Nephron progenitor cell (in vitro differentiated cells): ENCODE data around the gene TXNL4B.

Experiments used
- DNase-seq: peaks from one replicate; pipeline ENCODE4 v3.0.0; 2021
- H3K27ac Mint-ChIP-seq: 2 replicates; pipeline ENCODE4 v1.8.0; 2021; ENCODE audit warnings: mild to moderate bottlenecking, moderate library complexity, mixed read lengths
- H3K27me3 Mint-ChIP-seq: 2 replicates; pipeline ENCODE4 v1.8.0; 2021; ENCODE audit warnings: mild to moderate bottlenecking, low read depth, mixed read lengths; ENCODE audit not compliant: poor library complexity
- H3K36me3 Mint-ChIP-seq: 2 replicates; pipeline ENCODE4 v1.8.0; 2021; ENCODE audit warnings: low read depth, mixed read lengths
- H3K4me1 Mint-ChIP-seq: 2 replicates; pipeline ENCODE4 v1.8.0; 2021; ENCODE audit warnings: mixed read lengths
- H3K4me3 Mint-ChIP-seq: 2 replicates; pipeline ENCODE4 v1.8.0; 2021; ENCODE audit warnings: mild to moderate bottlenecking, moderate library complexity, mixed read lengths
- H3K9me3 Mint-ChIP-seq: 2 replicates; pipeline ENCODE4 v1.8.0; 2021; ENCODE audit warnings: mild to moderate bottlenecking, moderate library complexity, mixed read lengths
- TF ChIP-seq, protein P1 (sequence below): fragments of 200-600 bp; sonication (generic); IDR thresholded peaks from 2 replicates; pipeline ENCODE4 v1.5.0; 2021; ENCODE audit warnings: antibody characterized with exemption

TXNL4B gene

DNA sequence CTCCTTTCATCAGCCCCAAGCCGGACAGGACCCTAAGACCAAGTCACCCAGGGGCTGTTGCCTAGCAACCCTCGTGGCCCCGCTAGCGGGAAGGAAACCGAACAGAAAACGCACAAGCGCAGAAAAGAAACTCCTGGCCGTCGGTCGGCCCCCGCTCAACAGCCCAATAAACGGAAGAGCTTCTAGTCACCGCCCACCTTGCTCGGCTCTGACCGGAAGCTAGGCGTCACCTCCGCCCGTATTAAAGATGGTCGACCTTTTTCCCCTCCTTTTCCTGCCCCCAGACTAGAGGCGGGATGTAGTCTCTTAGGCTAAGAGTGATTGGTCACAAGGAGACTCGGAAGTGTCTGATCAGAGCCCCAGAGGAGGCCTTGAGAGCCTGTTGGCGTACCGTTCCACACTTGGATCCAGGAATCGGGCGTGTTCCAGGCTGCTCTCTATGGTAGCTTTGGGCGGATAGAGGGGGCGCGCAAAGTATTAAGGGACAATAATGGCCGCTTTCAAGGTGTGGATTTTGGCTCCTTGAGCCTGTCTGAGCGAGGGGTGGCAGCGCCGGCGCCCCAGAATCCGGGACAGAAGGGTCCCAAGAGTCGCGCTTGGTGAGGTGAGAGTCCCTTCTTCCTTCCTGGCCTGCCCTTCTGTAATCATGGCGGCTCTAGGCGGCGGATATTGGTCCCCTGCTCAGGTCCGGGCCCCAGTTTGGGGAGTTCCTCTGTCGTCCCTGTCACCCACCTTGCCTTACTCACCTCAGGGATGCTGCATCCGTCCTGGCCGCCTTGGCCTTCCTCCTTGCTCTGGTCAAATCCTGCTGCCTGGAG is at the start of gene TXNL4B, which contains the start of gene DHX38:
Gene TXNL4B, minus strand, starts transcription at position 173 of the 818 bp plus-strand sequence. CDS start 2,871 bp downstream, outside the sequence.
Gene DHX38, plus strand, starts transcription at position 400 of the 818 bp plus-strand sequence. CDS start 2,311 bp downstream, outside the sequence.
- peaks cover 43% of the 10 kb centered on the region for H3K4me1 Mint-ChIP-seq
- peak; percentile 91 for DNase-seq
- TF ChIP-seq, protein P1, sequence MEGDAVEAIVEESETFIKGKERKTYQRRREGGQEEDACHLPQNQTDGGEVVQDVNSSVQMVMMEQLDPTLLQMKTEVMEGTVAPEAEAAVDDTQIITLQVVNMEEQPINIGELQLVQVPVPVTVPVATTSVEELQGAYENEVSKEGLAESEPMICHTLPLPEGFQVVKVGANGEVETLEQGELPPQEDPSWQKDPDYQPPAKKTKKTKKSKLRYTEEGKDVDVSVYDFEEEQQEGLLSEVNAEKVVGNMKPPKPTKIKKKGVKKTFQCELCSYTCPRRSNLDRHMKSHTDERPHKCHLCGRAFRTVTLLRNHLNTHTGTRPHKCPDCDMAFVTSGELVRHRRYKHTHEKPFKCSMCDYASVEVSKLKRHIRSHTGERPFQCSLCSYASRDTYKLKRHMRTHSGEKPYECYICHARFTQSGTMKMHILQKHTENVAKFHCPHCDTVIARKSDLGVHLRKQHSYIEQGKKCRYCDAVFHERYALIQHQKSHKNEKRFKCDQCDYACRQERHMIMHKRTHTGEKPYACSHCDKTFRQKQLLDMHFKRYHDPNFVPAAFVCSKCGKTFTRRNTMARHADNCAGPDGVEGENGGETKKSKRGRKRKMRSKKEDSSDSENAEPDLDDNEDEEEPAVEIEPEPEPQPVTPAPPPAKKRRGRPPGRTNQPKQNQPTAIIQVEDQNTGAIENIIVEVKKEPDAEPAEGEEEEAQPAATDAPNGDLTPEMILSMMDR, result no peak
- H3K27ac Mint-ChIP-seq, result peak within 1 kb of the TSS; percentile 99
- H3K9me3 Mint-ChIP-seq, result no peaks in the 10 kb centered on the region
- H3K4me3 Mint-ChIP-seq, result peak within 1 kb of the TSS; percentile 99
- no peaks in the 10 kb centered on the region for H3K27me3 Mint-ChIP-seq
- H3K36me3 Mint-ChIP-seq, result peaks cover 45% of the 10 kb centered on the region

DNA sequence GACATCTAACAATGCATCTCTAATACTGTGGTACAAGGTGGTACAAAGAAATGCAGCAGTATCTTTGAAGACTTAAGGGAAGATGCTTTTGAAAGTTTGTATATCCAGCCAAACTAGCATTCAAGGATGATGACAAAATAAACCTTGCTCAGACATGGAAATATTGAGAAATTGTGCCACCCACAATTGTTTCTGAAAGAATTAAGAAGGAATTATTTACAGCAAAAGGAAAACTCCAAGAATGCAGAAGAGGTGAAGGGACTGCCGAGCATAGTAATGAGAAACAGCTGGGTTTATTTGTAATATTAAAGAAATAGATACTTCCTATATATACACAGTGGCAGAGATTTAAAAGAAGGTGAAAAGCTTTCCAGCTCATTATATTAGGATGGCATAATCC is 49.1 kb upstream of the TXNL4B start:
- Mint-ChIP-seq H3K9me3 (peaks cover 13% of the 10 kb centered on the region), H3K27me3 (no peaks in the 10 kb centered on the region), H3K27ac (no peak overlapping the region), H3K4me3 (no peak overlapping the region), H3K4me1 (no peaks in the 10 kb centered on the region), H3K36me3 (peaks cover 7% of the 10 kb centered on the region)
- TF ChIP-seq, protein P1, result no peak
- DNase-seq, result no peak

GRCh38 chr16:72139908-72140307 is 46.5 kb upstream of the TXNL4B start:
- Mint-ChIP-seq H3K36me3 (peaks cover 3% of the 10 kb centered on the region), H3K4me1 (no peaks in the 10 kb centered on the region), H3K27me3 (no peaks in the 10 kb centered on the region), H3K4me3 (no peak overlapping the region), H3K9me3 (no peaks in the 10 kb centered on the region), H3K27ac (no peak overlapping the region)
- TF ChIP-seq, protein P1, result no peak
- no peak for DNase-seq

GRCh38 chr16:72138064-72138572 is 44.7 kb upstream of the TXNL4B start:
- TF ChIP-seq, protein P1, result no peak
- DNase-seq, result no peak
- no peak overlapping the region for H3K4me3 Mint-ChIP-seq
- no peaks in the 10 kb centered on the region for H3K9me3 Mint-ChIP-seq
- peaks cover 2% of the 10 kb centered on the region for H3K27me3 Mint-ChIP-seq
- H3K4me1 Mint-ChIP-seq, result no peaks in the 10 kb centered on the region
- H3K27ac Mint-ChIP-seq, result no peak overlapping the region
- peaks cover 3% of the 10 kb centered on the region for H3K36me3 Mint-ChIP-seq

GRCh38 chr16:72137380-72138063 is 44.1 kb upstream of the TXNL4B start:
- Mint-ChIP-seq H3K36me3 (peaks cover 3% of the 10 kb centered on the region), H3K4me3 (no peak overlapping the region), H3K9me3 (no peaks in the 10 kb centered on the region), H3K27me3 (peaks cover 2% of the 10 kb centered on the region), H3K4me1 (no peaks in the 10 kb centered on the region), H3K27ac (no peak overlapping the region)
- DNase-seq, result no peak
- TF ChIP-seq, protein P1, result no peak
